Measurements from ENCODE around the gene STH.
A peak's percentile ranks its signal among the peaks of the same experiment; 100 is the strongest.

STH gene

DNA sequence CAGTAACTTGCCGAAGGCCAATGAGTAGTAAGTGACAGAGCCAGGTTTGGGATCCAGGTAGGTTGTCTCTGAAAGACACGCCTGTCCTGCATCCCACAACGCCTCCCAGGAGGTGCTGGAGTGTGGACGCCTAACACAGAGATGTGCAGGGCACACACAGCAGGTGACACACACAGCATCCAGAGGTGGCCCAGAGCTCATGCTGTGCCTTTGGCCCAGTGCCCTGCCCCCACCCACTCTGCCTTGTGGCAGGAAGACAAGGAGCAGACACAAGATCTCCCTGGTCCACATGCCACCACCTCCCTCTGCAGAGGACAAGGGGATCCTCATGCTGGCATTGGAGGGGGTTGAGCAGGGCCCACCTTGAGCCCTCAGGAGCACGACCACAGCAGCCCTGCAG is 14.7 kb upstream of the STH start:
- no peak overlapping the region for H2BK15ac ChIP-seq (ENCODE audit: low read depth, poor library complexity, severe bottlenecking)
- H3K9ac ChIP-seq (ENCODE audit: low read length): no peak overlapping the region
- WGBS: 83% methylated on average over 5 of the region's 5 CpGs

GRCh38 chr17:45985447-45985846 is 13.6 kb upstream of the STH start:
- Histone ChIP-seq H3K4me3 (ENCODE audit: insufficient read depth in 1 of 2, low read depth in 1 of 2, low read length in 2 of 2) (no peak overlapping the region), H3K4ac (ENCODE audit: low read depth in 1 of 2, low read length in 2 of 2) (no peak overlapping the region), H3K27me3 (ENCODE audit: control insufficient read depth in 1 of 2, insufficient read depth in 1 of 2, low read length in 2 of 2) (peaks cover 26 to 64% of the 10 kb centered on the region in 2 experiments), H3K9me3 (ENCODE audit: control insufficient read depth, low read length) (no peaks in the 10 kb centered on the region), H3K9ac (ENCODE audit: low read length) (no peak overlapping the region), H2BK15ac (ENCODE audit: low read depth, poor library complexity, severe bottlenecking) (no peak overlapping the region), H2BK12ac (ENCODE audit: low read length in 2 of 2) (no peak overlapping the region), H3K79me1 (replicated peaks; ENCODE audit: low read length, poor library complexity, severe bottlenecking) (no peaks in the 10 kb centered on the region), H2BK5ac (ENCODE audit: low read depth, low read length, poor library complexity, severe bottlenecking) (no peak overlapping the region), H3K36me3 (ENCODE audit: control insufficient read depth in 1 of 2, insufficient read depth in 2 of 2, low read depth in 1 of 2, low read length in 2 of 2) (no peaks in the 10 kb centered on the region), H4K91ac (ENCODE audit: low read length) (no peak overlapping the region), H3K23ac (ENCODE audit: low read length in 2 of 2) (no peak overlapping the region), H2AK5ac (ENCODE audit: low read length, severe bottlenecking) (no peak overlapping the region), H2BK120ac (ENCODE audit: low read depth, low read length) (no peak overlapping the region), H4K8ac (ENCODE audit: low read length) (no peak overlapping the region), H3K4me1 (ENCODE audit: control insufficient read depth, insufficient read depth, low read depth, low read length) (peaks cover 3% of the 10 kb centered on the region), H2AFZ (ENCODE audit: low read depth, low read length) (no peak overlapping the region), H3K18ac (ENCODE audit: low read depth in 1 of 2, low read length in 2 of 2) (no peak overlapping the region), H3K27ac (ENCODE audit: low read length, poor library complexity, severe bottlenecking) (no peak overlapping the region), H3K4me2 (ENCODE audit: low read length, poor library complexity, severe bottlenecking) (no peak overlapping the region), H3K14ac (ENCODE audit: low read length in 2 of 2) (no peak overlapping the region)
- 91% methylated on average over 4 of the region's 4 CpGs for WGBS
- DNase-seq: no peak

More for the DNA sequence above, 14.7 kb upstream of the STH start:
- no peak overlapping the region for H2BK5ac ChIP-seq (ENCODE audit: low read depth, low read length, poor library complexity, severe bottlenecking)
- no peak overlapping the region for H2AK5ac ChIP-seq (ENCODE audit: low read length, severe bottlenecking)
- H3K4me1 ChIP-seq (ENCODE audit: control insufficient read depth, insufficient read depth, low read depth, low read length): peaks cover 3% of the 10 kb centered on the region
- H3K27me3 ChIP-seq (ENCODE audit: control insufficient read depth in 1 of 2, insufficient read depth in 1 of 2, low read length in 2 of 2): peaks cover 26 to 68% of the 10 kb centered on the region in 2 experiments
- no peak overlapping the region for H2BK12ac ChIP-seq (ENCODE audit: low read length in 2 of 2)
- H3K36me3 ChIP-seq (ENCODE audit: control insufficient read depth in 1 of 2, insufficient read depth in 2 of 2, low read depth in 1 of 2, low read length in 2 of 2): no peaks in the 10 kb centered on the region
- no peak overlapping the region for H3K23ac ChIP-seq (ENCODE audit: low read length in 2 of 2)
- no peak overlapping the region for H2BK120ac ChIP-seq (ENCODE audit: low read depth, low read length)
- no peak overlapping the region for H3K27ac ChIP-seq (ENCODE audit: low read length, poor library complexity, severe bottlenecking)
- no peaks in the 10 kb centered on the region for H3K79me1 ChIP-seq (replicated peaks; ENCODE audit: low read length, poor library complexity, severe bottlenecking)
- no peak overlapping the region for H3K4ac ChIP-seq (ENCODE audit: low read depth in 1 of 2, low read length in 2 of 2)
- H4K8ac ChIP-seq (ENCODE audit: low read length): no peak overlapping the region
- no peak overlapping the region for H3K4me2 ChIP-seq (ENCODE audit: low read length, poor library complexity, severe bottlenecking)
- no peak overlapping the region for H2AFZ ChIP-seq (ENCODE audit: low read depth, low read length)
- no peak overlapping the region for H3K4me3 ChIP-seq (ENCODE audit: insufficient read depth in 1 of 2, low read depth in 1 of 2, low read length in 2 of 2)
- peak overlapping the region; percentile 52 for H4K91ac ChIP-seq (ENCODE audit: low read length)
- no peak for DNase-seq
- H3K9me3 ChIP-seq (ENCODE audit: control insufficient read depth, low read length): no peaks in the 10 kb centered on the region
- H3K18ac ChIP-seq (ENCODE audit: low read depth in 1 of 2, low read length in 2 of 2): no peak overlapping the region
- no peak overlapping the region for H3K14ac ChIP-seq (ENCODE audit: low read length in 2 of 2)

- no peak overlapping the region for H2BK5ac ChIP-seq (ENCODE audit: low read depth, low read length, poor library complexity, severe bottlenecking)
- no peak overlapping the region for H3K23ac ChIP-seq (ENCODE audit: low read length in 2 of 2)
- no peak overlapping the region for H3K27ac ChIP-seq (ENCODE audit: low read length, poor library complexity, severe bottlenecking)
- H3K4ac ChIP-seq (ENCODE audit: low read depth in 1 of 2, low read length in 2 of 2): no peak overlapping the region
- no peak overlapping the region for H2BK12ac ChIP-seq (ENCODE audit: low read length in 2 of 2)
- H2BK15ac ChIP-seq (ENCODE audit: low read depth, poor library complexity, severe bottlenecking): no peak overlapping the region
- no peaks in the 10 kb centered on the region for H3K79me1 ChIP-seq (replicated peaks; ENCODE audit: low read length, poor library complexity, severe bottlenecking)
- H2AFZ ChIP-seq (ENCODE audit: low read depth, low read length): no peak overlapping the region
- H3K4me2 ChIP-seq (ENCODE audit: low read length, poor library complexity, severe bottlenecking): no peak overlapping the region
- no peak overlapping the region for H3K9ac ChIP-seq (ENCODE audit: low read length)
- H3K27me3 ChIP-seq (ENCODE audit: control insufficient read depth in 1 of 2, insufficient read depth in 1 of 2, low read length in 2 of 2): peaks cover 27 to 59% of the 10 kb centered on the region in 2 experiments
- peak overlapping the region in 1 of 2 experiments; percentile 48 for H3K14ac ChIP-seq (ENCODE audit: low read length in 2 of 2)
- H3K4me1 ChIP-seq (ENCODE audit: control insufficient read depth, insufficient read depth, low read depth, low read length): no peaks in the 10 kb centered on the region
- no peaks in the 10 kb centered on the region for H3K36me3 ChIP-seq (ENCODE audit: control insufficient read depth in 1 of 2, insufficient read depth in 2 of 2, low read depth in 1 of 2, low read length in 2 of 2)
- WGBS: 79% methylated on average over 4 of the region's 4 CpGs
- H2BK120ac ChIP-seq (ENCODE audit: low read depth, low read length): no peak overlapping the region
- H2AK5ac ChIP-seq (ENCODE audit: low read length, severe bottlenecking): no peak overlapping the region
- no peak overlapping the region for H3K4me3 ChIP-seq (ENCODE audit: insufficient read depth in 1 of 2, low read depth in 1 of 2, low read length in 2 of 2)
- H3K18ac ChIP-seq (ENCODE audit: low read depth in 1 of 2, low read length in 2 of 2): no peak overlapping the region
- no peak for DNase-seq
- no peak overlapping the region for H4K8ac ChIP-seq (ENCODE audit: low read length)
- H4K91ac ChIP-seq (ENCODE audit: low read length): no peak overlapping the region
- no peaks in the 10 kb centered on the region for H3K9me3 ChIP-seq (ENCODE audit: control insufficient read depth, low read length)
These were observed 13.0 kb upstream of the STH start for GRCh38 chr17:45986056-45986455.

DNA sequence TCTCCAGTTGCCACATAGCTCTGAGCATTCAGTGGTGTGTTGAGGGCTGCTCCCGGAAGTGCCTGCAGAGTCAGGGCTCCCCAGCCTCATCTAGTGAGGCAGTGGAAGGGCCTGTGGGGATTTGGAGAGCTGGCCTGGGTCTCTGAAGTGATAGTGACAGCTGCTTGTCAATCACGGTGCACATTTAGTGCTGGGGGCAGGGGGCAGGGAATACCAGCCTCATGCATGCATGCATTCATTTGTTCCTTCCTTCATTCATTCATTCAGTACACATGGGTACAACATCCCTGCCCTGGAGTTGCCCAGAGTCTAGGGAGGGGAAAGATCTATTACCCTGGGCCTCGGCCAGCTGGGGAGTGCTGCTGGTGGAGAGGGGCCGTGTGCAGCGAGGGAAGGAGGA is 11.3 kb upstream of the STH start:
- no peaks in the 10 kb centered on the region for H3K36me3 ChIP-seq (ENCODE audit: control insufficient read depth in 1 of 2, insufficient read depth in 2 of 2, low read depth in 1 of 2, low read length in 2 of 2)
- no peak overlapping the region for H2AFZ ChIP-seq (ENCODE audit: low read depth, low read length)
- WGBS: 83% methylated on average over 5 of the region's 5 CpGs
- H3K4me2 ChIP-seq (ENCODE audit: low read length, poor library complexity, severe bottlenecking): no peak overlapping the region
- no peak overlapping the region for H3K18ac ChIP-seq (ENCODE audit: low read depth in 1 of 2, low read length in 2 of 2)
- H3K4ac ChIP-seq (ENCODE audit: low read depth in 1 of 2, low read length in 2 of 2): no peak overlapping the region
- no peak overlapping the region for H3K4me3 ChIP-seq (ENCODE audit: insufficient read depth in 1 of 2, low read depth in 1 of 2, low read length in 2 of 2)
- H3K9me3 ChIP-seq (ENCODE audit: control insufficient read depth, low read length): no peaks in the 10 kb centered on the region
- no peak overlapping the region for H2AK5ac ChIP-seq (ENCODE audit: low read length, severe bottlenecking)
- no peak overlapping the region for H2BK15ac ChIP-seq (ENCODE audit: low read depth, poor library complexity, severe bottlenecking)
- no peak overlapping the region for H4K91ac ChIP-seq (ENCODE audit: low read length)
- no peak overlapping the region for H2BK12ac ChIP-seq (ENCODE audit: low read length in 2 of 2)
- H3K27ac ChIP-seq (ENCODE audit: low read length, poor library complexity, severe bottlenecking): no peak overlapping the region
- no peak overlapping the region for H3K14ac ChIP-seq (ENCODE audit: low read length in 2 of 2)
- no peak overlapping the region for H2BK5ac ChIP-seq (ENCODE audit: low read depth, low read length, poor library complexity, severe bottlenecking)
- no peaks in the 10 kb centered on the region for H3K79me1 ChIP-seq (replicated peaks; ENCODE audit: low read length, poor library complexity, severe bottlenecking)
- H4K8ac ChIP-seq (ENCODE audit: low read length): no peak overlapping the region
- H2BK120ac ChIP-seq (ENCODE audit: low read depth, low read length): no peak overlapping the region
- DNase-seq: no peak
- no peaks in the 10 kb centered on the region for H3K4me1 ChIP-seq (ENCODE audit: control insufficient read depth, insufficient read depth, low read depth, low read length)
- no peak overlapping the region for H3K9ac ChIP-seq (ENCODE audit: low read length)
- H3K23ac ChIP-seq (ENCODE audit: low read length in 2 of 2): no peak overlapping the region
- H3K27me3 ChIP-seq (ENCODE audit: control insufficient read depth in 1 of 2, insufficient read depth in 1 of 2, low read length in 2 of 2): peaks cover 22 to 48% of the 10 kb centered on the region in 2 experiments
